Fibroblast of lung (primary cell): ENCODE measurements around the gene SLC25A25. TPM values are rescaled to one million over a fixed set of nuclear protein-coding genes. Genes with fewer than 3 reads are reported as not detected.

Experiments
- DNase-seq, 2 donors: peaks; one replicate each; pipeline versions ENCODE4 v3.0.0 to v3.0.0-alpha.2; 2010; ENCODE audit warnings: low read depth in 2 of 2
- H2AFZ ChIP-seq: 2 replicates; pipeline ENCODE4 v1.5.1; 2012; ENCODE audit warnings: low read length, control low read depth, inconsistent platforms
- H3K27ac ChIP-seq: 2 replicates; pipeline ENCODE4 v1.5.1; 2011; ENCODE audit warnings: low read length, control low read depth; ENCODE audit not compliant: insufficient read depth
- H3K27me3 ChIP-seq: 2 replicates; pipeline ENCODE4 v1.5.1; 2011; ENCODE audit warnings: mild to moderate bottlenecking, low read length; ENCODE audit not compliant: control insufficient read depth, insufficient read depth
- H3K36me3 ChIP-seq: 2 replicates; pipeline ENCODE4 v1.5.1; 2011; ENCODE audit warnings: low read length; ENCODE audit not compliant: control insufficient read depth, insufficient read depth
- H3K4me1 ChIP-seq: 2 replicates; pipeline ENCODE4 v1.5.1; 2011; ENCODE audit warnings: low read length; ENCODE audit not compliant: control insufficient read depth, insufficient read depth; ENCODE audit errors: extremely low read depth
- H3K4me2 ChIP-seq: 2 replicates; pipeline ENCODE4 v1.5.1; 2011; ENCODE audit warnings: low read length, control low read depth; ENCODE audit not compliant: insufficient read depth; ENCODE audit errors: extremely low read depth
- H3K4me3 ChIP-seq, 4 experiments: fragments of 200-600 bp in 1 of 4; sonication (generic) in 1 of 4; replicated peaks in 1 of 4; 2 replicates each; pipeline ENCODE4 v1.5.1; 2011 to 2016; ENCODE audit warnings: low read length in 4 of 4, low read depth in 3 of 4, mild to moderate bottlenecking in 3 of 4, control low read depth in 2 of 4, inconsistent platforms in 1 of 4, mixed read lengths in 1 of 4; ENCODE audit not compliant: insufficient read depth in 1 of 4; ENCODE audit errors: control extremely low read depth in 1 of 4
- H3K79me2 ChIP-seq: 2 replicates; pipeline ENCODE4 v1.5.1; 2012; ENCODE audit warnings: mild to moderate bottlenecking, low read length, inconsistent platforms; ENCODE audit not compliant: control insufficient read depth, insufficient read depth
- H3K9ac ChIP-seq: 2 replicates; pipeline ENCODE4 v1.5.1; 2011; ENCODE audit warnings: mild to moderate bottlenecking, low read length, control low read depth; ENCODE audit not compliant: insufficient read depth
- H3K9me3 ChIP-seq: 2 replicates; pipeline ENCODE4 v1.5.1; 2012; ENCODE audit warnings: low read depth, low read length; ENCODE audit not compliant: control insufficient read depth, insufficient read depth
- H4K20me1 ChIP-seq: 2 replicates; pipeline ENCODE4 v1.5.1; 2011; ENCODE audit warnings: low read length; ENCODE audit not compliant: control insufficient read depth, insufficient read depth; ENCODE audit errors: extremely low read depth
- EZH2 ChIP-seq: IDR thresholded peaks from 2 replicates; pipeline ENCODE4 v1.5.1; 2012; ENCODE audit warnings: low read length, control low read depth, mild to moderate bottlenecking; ENCODE audit errors: missing control alignments
- polyA plus RNA-seq, 2 donors: library from polyadenylated mRNA; depleted of rRNA in 1 of 2; stranded (reverse) in 1 of 2; unstranded in 1 of 2; fragments of >200 nt; gene quantifications; 2 replicates each; pipeline ENCODE4 v1.2.1, GENCODE V29; 2011 to 2012; ENCODE audit warnings: missing spikeins in 1 of 2
- total RNA-seq: library from RNA; depleted of rRNA; stranded (reverse); fragments of >200 nt; gene quantifications from 2 replicates; pipeline ENCODE4 v1.2.1, GENCODE V29; 2014
- TF ChIP-seq, protein P1 (sequence below), 2 donors: IDR thresholded peaks in 1 of 2; conservative IDR thresholded peaks in 1 of 2; 1 replicate in 1 of 2; 2 replicates in 1 of 2; pipeline ENCODE4 v1.5.1; 2011 to 2012; ENCODE audit warnings: low read length in 2 of 2, control low read depth in 1 of 2, inconsistent platforms in 1 of 2, low read depth in 1 of 2, mild to moderate bottlenecking in 1 of 2

Gene SLC25A25
- total and polyA plus RNA-seq, 2 donors (not counting 1 experiment from before 2014, with no cell fraction given), result 14.0 to 30.7 TPM

DNA sequence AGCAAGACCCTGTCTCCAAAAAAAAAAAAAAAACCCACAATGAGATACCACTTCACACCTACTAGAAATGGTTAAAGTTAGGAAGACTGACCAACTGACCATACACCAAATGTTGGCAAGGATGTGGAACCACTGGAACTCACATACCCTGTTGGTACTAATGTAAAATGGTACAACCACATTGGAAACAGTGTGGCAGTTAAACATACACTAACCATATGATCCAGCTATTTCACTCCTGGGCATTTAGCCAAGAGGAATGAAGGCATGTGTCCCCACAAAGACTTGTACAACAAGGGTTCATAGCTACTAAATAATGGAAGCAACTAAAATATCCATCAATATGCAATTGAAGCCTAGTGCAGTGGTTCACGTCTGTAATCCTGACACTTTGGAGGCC, 22.2 kb upstream of the SLC25A25 start:
- H3K27me3 ChIP-seq, result peaks cover 2% of the 10 kb centered on the region
- no peak overlapping the region for H2AFZ ChIP-seq
- DNase-seq, result no peak
- no peaks in the 10 kb centered on the region for H3K9me3 ChIP-seq
- no peak overlapping the region for H3K27ac ChIP-seq
- H3K4me1 ChIP-seq, result no peaks in the 10 kb centered on the region
- TF ChIP-seq, protein P1, sequence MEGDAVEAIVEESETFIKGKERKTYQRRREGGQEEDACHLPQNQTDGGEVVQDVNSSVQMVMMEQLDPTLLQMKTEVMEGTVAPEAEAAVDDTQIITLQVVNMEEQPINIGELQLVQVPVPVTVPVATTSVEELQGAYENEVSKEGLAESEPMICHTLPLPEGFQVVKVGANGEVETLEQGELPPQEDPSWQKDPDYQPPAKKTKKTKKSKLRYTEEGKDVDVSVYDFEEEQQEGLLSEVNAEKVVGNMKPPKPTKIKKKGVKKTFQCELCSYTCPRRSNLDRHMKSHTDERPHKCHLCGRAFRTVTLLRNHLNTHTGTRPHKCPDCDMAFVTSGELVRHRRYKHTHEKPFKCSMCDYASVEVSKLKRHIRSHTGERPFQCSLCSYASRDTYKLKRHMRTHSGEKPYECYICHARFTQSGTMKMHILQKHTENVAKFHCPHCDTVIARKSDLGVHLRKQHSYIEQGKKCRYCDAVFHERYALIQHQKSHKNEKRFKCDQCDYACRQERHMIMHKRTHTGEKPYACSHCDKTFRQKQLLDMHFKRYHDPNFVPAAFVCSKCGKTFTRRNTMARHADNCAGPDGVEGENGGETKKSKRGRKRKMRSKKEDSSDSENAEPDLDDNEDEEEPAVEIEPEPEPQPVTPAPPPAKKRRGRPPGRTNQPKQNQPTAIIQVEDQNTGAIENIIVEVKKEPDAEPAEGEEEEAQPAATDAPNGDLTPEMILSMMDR (conservative IDR thresholded peaks at IDR 0.05 in 1 of 2, IDR thresholded peaks at IDR 0.05 in 1 of 2; ENCODE audit: low read depth in 1 of 2, low read length in 2 of 2), result no peak
- TF ChIP-seq EZH2, result no peak
- H3K79me2 ChIP-seq, result no peaks in the 10 kb centered on the region
- H4K20me1 ChIP-seq, result no peaks in the 10 kb centered on the region
- no peak overlapping the region for H3K4me3 ChIP-seq
- no peak overlapping the region for H3K9ac ChIP-seq
- H3K36me3 ChIP-seq, result no peaks in the 10 kb centered on the region
- H3K4me2 ChIP-seq, result no peak overlapping the region

DNA sequence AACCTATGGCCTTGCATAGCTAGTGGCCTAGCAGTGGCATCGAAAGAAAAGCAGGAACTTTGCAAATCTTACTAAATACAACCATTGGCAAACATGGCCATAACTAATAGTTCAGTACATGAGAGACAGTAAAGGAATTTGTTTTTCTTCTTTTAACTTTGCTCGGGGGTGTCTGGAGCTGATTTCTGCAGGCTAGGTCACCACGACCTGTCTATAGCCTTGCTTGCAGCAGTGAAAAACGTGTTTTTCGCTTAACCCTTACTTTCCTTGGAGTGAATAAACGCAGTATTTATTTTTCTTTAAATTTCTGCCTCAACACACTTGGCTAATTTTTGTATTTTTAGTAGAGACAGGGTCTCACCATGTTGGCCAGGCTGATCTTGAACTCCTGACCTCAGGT, 20.8 kb upstream of the SLC25A25 start:
- H2AFZ ChIP-seq, result no peak overlapping the region
- DNase-seq, result no peak
- H3K27ac ChIP-seq, result no peak overlapping the region
- H3K4me1 ChIP-seq, result no peaks in the 10 kb centered on the region
- H3K79me2 ChIP-seq, result no peaks in the 10 kb centered on the region
- H3K36me3 ChIP-seq, result no peaks in the 10 kb centered on the region
- TF ChIP-seq, protein P1 (conservative IDR thresholded peaks at IDR 0.05 in 1 of 2, IDR thresholded peaks at IDR 0.05 in 1 of 2; ENCODE audit: low read depth in 1 of 2, low read length in 2 of 2), result no peak
- TF ChIP-seq EZH2, result no peak
- no peaks in the 10 kb centered on the region for H3K9me3 ChIP-seq
- no peak overlapping the region for H3K4me2 ChIP-seq
- H4K20me1 ChIP-seq, result no peaks in the 10 kb centered on the region
- no peak overlapping the region for H3K9ac ChIP-seq
- H3K4me3 ChIP-seq, result no peak overlapping the region
- H3K27me3 ChIP-seq, result no peaks in the 10 kb centered on the region

DNA sequence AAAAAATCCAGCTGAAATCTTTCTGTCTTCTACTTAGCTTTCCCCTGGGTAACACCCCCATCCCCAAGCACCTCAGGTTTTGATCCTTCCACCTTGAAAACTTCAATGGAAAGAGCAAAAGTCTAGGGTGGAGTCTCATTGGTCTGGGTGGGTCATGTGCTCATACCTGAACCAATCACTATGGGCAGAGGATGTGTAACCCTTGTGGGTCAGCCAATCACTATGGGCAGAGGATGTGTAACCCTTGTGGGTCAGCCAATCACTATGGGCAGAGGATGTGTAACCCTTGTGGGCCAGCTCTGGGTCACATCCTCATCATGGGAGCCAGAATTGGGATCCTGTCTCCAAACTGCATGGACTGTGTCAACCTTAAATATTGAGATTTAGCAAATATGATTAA, 19.4 kb upstream of the SLC25A25 start:
- TF ChIP-seq, protein P1 (conservative IDR thresholded peaks at IDR 0.05 in 1 of 2, IDR thresholded peaks at IDR 0.05 in 1 of 2; ENCODE audit: low read depth in 1 of 2, low read length in 2 of 2), result no peak
- no peak for TF ChIP-seq EZH2
- H3K36me3 ChIP-seq, result no peaks in the 10 kb centered on the region
- H3K4me3 ChIP-seq, result no peak overlapping the region
- no peak overlapping the region for H3K4me2 ChIP-seq
- H4K20me1 ChIP-seq, result no peaks in the 10 kb centered on the region
- no peaks in the 10 kb centered on the region for H3K79me2 ChIP-seq
- no peak overlapping the region for H3K9ac ChIP-seq
- H3K27ac ChIP-seq, result no peak overlapping the region
- H3K9me3 ChIP-seq, result no peaks in the 10 kb centered on the region
- H3K4me1 ChIP-seq, result no peaks in the 10 kb centered on the region
- no peaks in the 10 kb centered on the region for H3K27me3 ChIP-seq
- DNase-seq, result no peak
- no peak overlapping the region for H2AFZ ChIP-seq
